Stimulated activated CD4-positive, alpha-beta T cell treated with anti-CD3 and anti-CD28 coated beads, Interleukin-2, amount 100 ng/mL, for 48 hours (primary cell): Measurements from ENCODE around the gene COG5.

Source experiments
- DNase-seq, 2 donors: peaks; one replicate each; pipeline ENCODE4 v3.0.0-alpha.2; 2020

The COG5 gene

DNA sequence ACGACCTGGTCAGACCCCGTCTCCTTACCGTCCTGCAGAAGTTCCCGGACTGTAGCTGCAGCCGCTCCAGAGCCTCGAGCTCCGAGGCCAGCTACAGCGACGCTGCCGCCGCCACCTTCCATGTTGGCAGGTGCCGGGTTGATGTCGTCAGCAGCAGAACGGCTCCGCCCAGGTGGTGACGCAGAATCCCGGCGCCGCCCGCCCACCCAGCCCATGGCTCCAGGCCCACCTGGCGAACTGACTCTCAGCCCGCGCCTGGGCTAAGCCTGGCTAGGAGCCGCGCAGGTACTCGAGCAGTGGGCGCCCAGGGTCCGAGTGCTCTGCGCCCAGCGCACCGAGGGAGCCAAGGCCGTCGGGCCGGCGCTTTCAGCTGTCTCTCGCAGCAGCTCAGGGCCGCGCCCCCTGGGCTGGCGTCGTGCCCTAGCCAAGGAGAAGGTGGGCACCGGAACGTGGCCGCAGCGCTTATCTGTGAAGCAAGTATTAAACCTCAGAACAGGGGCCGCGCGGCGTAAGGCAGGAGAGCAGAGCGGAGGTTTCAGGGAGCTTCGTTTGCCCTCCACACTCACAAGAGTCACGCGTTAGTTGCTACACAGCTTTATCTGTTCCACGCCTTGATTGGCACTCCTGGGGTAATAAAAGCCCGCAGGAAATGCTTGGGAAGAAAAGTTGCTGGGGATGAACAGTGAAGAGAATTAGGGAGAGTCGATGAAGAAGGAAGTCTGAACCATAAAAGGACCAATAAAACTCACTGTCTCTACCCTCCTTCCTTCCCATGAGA, at the start of gene COG5, which contains the start of gene DUS4L:
Gene COG5 (minus strand): TSS at position 146 of the 778 bp plus-strand sequence. CDS start 24 bp downstream, at position 122.
Gene DUS4L (plus strand): TSS at position 197 of the 778 bp plus-strand sequence. CDS start 3,100 bp downstream, outside the sequence.
- peak; percentile 70 to 77 for DNase-seq

DNA sequence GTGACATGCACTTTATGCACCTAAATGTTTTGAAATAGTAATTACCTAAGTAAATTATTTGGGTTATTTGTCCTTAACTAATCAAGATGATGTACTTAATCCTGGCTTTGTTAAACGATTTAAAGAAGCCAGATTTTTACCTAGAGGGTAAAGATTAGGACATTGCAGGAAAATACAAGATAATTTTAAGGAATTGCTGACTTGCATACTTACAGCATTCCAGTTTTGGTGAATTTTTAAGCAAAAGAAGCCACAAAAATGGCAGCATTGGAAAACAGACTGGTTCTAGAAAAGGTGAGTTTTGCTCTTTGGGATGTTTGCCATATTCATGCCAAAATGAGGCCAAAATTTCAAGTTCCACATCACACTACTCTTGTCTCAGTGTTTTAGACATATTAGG, 49.7 kb upstream of the COG5 start:
- no peak for DNase-seq

DNA sequence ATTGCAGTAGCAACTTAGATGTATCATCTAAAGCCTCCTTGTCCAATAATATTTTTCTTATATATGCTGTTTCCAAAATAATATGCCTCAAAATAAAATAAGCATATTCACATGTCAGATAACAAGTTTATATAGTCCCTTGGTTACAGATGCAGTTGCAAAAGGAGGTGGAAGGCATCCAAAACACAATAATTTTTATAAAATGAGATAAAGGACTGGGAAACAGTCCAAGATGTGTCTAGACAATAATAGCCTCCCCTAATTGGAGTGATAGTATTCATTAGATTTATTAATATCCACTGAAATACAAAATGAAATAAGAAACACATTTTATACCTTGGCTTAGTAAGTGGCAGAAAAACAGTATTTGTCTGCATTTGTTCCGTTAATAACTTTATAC, 46.6 kb upstream of the COG5 start:
- DNase-seq, result no peak

DNA sequence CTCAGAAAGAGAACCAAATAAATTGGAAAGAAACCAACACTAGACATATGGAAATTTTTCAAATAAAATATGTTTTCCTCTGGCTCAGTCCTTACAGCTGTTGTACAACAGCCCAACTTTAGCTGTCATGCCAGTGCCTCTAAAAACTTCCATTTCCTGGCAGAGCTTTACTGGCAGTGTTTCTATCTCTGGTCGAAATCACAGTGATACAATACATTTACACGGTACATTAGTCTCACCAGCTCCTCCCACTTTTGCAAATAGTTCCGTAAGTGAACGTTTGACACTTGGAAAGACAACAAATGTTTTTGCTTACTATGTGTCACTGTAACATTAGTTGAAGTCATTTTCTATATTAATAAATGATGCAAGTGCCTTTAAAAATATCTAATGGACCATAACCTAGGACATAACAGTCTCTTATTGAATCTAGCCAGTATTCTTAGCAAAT, 46.1 kb upstream of the COG5 start:
- no peak for DNase-seq

DNA sequence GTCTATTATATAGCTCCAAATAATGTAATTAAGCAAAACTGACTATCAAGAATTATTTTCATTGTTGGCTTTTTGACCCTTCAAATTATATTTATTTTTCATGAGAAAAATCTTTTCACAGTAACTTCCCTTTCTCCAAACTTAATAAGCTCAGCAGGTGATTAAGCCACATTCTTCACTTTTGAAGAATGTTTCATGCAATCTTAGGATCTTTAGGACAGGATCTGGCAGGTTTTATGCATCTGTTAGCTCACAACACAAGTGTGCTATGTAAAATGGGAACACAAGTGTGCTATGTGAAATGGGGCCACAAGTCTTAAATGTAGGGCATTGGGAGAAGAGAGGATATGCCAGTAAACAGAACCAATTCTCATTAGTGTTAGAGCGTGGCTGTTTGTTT, 42.6 kb upstream of the COG5 start:
- DNase-seq, result no peak

DNA sequence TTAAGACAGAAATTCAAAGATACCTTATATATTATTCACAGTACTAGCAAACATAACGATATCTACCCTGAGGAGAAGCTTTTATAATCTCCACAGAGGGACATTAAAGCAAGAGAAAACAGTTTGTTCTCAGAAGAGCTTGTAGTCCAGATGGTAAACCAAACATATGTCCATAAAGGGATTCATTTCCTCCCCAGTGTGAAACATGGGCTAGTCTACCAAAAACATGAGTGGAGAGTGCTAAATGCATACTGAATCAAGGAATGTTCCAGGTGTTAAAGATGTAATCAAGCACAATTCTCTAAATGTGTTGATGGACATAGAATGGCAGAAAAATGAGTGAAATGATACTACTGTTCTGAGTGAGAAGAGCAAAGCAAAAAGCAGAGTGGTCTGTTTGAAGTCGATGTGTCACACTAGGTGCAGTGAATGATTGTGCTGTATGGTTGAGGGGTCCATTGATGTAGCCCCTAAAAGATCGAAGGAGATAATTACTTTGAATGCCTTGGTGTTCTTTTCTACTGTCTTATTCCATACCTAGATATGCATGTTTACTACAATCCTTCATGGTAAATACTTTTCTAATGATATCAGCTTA, 41.6 kb upstream of the COG5 start:
- no peak for DNase-seq

DNA sequence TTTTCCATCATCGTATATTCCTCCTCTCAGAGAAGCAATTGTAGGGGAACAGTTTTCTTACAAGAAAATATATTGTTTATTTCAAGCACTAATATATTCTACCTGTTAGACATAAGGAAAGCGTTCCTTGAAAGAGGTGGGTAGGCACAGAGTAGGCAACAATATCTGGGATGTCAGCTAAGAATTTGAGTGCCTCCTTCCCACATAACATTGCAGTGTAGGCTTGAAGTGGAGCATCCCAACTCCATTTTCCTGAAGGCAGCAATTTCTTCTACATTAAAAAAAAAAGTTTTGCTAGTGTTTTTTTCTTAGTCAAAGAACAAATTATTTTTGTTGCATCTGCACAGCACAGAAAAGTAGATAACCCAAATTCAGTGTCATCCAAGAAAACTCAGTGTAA, 37.1 kb upstream of the COG5 start:
- no peak for DNase-seq

DNA sequence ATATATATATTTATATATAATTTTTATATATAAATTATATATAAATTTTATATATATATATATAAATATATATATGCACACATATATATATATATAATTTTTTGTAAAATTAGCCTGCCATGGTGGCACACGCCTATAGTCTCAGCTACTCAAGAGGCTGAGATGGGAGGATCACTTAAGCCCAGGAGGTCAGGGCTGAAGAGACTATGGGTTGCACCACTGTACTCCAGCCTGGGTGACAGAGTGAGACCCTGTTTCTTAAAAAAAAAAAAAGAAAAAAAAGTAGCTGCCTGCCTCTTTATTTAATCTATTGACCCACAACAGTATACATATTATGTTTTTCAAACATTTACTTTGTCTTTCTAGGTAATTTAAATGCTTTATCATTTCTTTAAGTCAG, 35.5 kb upstream of the COG5 start:
- DNase-seq, result no peak

DNA sequence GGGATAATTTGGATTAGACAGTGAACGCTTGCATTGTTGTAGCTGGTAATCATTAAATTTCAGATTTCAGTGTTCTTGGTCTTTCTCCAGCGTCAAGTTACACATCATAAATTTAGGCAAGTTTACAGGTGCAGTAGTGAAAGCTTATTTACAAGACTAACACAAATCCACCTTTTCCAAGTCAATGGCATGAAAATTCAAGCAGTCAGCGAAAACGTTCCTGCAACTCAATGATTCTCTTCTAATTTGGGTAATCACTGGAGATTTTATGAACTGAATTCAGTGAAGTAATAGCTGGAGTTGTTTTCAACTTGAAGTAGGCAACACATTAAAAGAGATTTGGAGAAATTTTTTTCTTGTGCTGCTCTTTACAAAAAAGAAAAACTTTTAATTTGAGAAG, 34.2 kb upstream of the COG5 start:
- DNase-seq, result no peak

DNA sequence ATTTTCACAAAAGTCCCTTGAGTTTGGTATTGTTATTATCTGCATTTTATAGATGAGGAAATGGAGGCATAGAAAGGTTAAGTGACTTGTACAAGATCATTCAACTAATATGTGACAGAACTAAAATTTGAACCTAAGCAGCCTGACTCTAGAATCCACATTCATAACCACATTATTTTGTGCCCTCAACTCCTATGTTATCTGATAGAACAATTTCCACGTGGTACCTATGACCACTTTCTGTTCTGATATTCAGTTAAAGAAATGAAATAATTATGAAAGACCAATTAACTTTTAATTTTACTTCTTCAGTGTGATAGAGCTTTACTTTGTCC, 33.8 kb upstream of the COG5 start:
- DNase-seq, result no peak

DNA sequence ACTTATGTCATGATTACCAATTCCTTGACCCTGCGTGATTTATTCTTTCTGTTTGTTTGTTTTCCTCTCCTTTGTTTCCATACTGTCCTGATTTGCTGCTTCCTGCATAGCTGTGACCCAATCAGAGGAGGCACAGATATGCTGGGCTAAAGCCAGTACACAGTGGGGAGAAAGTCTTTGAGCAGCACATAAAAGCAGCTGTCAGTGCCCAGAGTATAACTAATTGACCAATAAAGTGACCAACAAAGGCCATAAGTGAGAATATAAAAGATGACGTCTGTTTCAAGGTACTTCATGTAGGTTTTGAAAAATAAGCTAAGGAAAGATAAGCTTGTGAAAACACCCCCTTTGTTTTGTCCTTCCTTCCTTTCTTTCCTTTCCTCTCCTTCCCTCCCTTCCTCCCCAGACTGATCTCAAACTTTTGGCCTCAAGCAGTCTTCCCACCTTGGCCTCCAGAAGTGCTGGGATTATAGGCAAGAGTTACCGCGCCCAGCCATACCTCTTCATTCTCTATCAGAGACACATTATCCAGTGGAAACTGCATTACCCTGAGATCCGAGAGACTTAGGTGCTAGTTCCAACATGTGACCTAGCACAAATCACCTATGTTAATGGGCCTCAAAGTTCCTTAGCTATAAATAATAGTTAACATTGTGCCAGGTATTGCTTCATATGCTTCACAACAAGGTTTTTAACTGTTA, 33.3 kb upstream of the COG5 start:
- no peak for DNase-seq

DNA sequence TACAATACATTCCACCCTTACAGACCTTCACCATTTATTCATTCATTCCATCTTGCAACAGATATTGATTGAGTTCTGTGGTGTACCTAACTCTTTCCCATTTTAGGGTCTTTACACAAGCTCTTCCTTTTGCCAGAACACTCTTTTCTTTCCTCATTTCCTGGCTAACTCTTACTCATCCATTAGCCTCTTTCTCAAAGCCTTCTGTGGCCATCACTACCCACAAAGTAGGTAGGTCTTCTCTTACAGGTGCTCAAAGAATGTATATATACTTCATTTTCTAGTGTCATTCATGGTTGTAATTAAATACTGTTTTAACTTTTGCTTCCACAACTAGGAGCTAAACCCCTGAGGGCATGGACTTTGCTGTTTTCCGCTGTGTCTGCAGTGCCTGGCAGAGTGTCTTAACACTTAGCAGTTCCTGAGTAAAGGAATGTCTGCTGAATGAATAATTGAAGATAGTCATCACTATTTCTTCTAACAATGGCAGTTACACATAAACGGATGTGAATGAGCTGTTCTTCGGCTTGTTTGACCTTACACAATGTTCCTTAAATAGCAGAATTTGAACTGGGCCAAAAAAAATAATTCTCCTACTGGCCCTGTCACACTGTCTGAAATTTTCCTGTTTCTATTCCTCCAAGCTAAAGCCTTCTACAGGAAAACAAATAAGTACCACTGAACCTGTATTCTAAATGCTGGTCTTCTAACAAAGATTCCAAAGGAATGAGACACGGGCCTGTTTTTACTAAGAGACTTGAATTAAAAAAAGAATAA, 31.4 kb upstream of the COG5 start:
- DNase-seq, result no peak

DNA sequence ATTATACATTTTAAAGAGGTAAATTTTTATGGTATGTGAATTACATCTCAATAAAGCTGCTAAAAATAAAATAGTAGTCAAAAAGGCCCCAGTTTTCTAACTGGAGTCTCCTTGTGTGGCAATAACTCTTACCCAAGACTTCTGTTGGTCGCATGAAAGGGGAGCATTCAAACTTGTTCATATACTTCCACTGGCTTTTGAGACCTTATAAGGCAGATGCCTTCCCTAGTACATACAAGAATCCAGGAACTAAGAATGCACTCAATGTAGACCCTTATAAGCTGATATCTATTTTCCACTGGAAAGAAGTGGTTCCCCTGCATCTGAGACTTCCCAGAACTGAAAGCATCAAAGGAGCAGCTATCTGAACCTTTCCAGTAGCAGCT, 29.3 kb upstream of the COG5 start:
- DNase-seq, result no peak

DNA sequence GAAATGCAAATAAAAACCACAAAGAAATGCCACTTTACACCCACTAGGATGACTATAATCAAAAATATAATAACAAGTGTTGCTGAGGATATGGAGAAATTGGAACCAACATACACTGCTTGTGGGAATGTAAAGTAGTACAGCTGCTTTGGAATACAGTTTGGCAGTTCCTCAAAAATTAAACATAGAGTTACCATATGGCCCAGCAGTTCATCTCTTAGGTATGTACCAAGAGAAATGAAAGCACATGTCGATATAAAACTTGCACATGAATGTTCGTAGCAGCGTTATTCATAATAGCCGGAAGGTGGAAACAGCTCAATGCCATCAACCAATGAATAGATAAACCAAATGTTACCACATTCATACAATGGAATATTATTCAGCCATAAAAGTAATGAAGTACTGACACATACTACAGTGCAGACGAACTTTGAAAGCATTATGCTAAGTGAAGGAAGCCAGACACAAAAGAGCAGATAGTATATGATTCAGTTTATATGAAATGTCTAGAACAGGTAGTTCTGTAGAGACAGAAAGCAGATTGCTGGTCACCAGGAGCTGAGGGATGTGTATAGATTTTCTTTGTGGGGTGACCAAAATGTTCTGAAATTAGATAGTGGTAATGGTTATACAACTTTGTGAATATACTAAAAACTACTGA, 28.8 kb upstream of the COG5 start:
- no peak for DNase-seq

DNA sequence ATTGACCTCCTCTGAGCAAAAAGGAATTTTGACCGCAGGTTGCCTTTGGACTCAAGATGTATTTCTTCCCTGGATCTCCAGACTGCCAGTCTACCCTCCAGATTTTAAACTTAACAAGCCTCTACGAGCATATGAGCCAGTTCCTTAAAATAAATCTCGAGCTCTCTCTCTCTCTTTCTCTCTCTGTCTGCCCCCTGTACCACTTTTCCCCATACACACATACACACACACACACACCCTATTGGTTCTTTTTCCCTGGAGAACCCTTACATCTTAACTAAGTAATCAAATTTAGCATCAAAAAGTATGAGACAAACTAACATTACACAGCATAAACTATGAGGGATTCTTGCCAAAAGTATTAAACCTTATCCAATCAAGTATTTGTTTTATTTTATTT, 27.7 kb upstream of the COG5 start:
- DNase-seq, result no peak

DNA sequence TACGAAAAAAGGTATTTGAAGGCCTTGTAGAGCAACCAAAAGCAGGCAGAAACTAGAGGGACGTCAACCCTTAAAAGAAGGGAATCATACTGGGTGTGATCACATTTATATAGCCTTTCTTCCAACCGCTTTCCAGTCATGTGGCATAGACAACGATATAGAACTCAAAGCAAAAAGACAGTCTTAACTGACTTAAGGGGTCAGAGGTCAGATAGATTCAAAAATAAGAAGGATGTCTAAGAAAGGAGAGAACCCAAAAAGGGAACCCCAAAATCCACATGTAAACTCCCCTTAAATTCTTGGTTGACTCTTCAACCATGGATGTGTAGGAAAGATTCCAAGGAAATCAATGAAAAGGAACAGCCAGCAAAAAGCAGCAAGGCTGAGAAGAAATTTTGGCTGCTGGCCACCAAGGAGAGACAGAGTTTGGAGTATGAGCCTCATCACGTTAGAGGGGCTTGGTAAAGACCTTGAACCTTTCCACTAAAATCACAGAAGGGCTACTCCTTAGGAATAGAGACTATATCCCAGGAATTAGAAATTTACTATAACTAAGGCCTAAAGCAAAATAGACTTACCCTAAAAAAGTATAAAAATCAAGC, 24.9 kb upstream of the COG5 start:
- no peak for DNase-seq

DNA sequence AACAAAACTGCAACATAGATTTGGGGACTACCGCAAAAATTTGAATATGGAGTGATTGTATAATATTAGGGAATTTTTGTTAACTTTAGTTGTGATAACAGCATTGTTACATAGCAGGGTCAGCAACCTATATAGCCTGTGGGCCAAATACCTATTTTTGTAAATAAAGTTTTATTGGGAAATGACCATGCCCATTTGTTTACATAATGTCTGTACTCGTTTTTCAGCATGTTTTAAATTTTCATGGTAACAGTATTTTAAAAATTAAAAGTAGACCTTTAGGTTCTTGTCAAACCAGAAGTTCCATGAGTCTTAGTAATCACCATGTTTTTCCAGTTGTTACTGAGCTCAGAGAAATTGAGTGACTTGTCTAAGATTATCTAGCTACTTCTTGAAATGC, 21.0 kb upstream of the COG5 start:
- DNase-seq, result no peak

DNA sequence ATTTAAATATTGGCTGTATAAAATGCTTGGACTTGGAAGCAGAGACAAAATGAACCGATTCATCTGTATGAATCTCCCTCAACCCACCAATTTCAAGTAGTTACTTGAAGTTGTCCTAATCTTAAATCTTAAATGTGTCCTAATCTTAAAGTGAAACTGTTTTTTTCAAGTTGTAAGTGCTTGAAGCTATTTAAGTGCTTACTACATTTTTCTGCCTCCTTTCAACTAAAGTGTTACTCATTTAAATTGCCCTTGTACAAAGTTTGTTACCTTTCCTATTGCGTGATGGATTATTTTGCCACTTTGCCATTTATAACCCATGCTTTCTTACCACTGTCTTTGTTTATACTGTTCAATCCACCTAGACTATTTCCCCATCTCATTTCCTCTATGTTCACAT, 19.2 kb upstream of the COG5 start:
- DNase-seq, result no peak

DNA sequence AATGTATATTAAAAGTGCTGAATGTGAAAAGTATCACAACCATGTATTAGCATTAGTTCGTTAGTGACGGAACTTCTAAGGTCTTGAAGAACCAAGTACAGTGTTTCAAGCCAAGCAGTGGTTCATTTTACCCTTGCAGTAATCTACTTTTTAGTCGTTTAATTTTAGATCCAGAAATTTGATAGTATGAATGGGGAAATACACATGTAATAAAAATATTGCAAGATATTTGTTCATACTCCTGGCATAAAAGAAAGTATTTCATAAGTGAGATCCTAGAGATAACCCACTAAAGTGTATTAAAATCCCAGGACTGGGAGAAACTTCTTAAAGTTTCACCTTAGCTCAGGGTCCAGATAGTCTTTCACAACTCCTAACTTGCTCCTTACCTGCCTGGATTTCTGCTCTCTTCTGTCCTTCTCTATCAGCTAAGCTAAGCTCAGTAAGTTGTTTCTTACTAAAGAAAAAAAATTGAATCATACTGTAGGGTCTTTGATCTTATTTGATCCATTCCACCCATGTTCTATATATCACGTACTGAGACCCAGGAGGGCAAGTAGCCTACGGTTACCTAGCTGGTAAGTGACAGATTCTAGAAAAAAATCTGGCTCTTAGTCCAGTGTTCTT, 17.8 kb upstream of the COG5 start:
- DNase-seq, result no peak

DNA sequence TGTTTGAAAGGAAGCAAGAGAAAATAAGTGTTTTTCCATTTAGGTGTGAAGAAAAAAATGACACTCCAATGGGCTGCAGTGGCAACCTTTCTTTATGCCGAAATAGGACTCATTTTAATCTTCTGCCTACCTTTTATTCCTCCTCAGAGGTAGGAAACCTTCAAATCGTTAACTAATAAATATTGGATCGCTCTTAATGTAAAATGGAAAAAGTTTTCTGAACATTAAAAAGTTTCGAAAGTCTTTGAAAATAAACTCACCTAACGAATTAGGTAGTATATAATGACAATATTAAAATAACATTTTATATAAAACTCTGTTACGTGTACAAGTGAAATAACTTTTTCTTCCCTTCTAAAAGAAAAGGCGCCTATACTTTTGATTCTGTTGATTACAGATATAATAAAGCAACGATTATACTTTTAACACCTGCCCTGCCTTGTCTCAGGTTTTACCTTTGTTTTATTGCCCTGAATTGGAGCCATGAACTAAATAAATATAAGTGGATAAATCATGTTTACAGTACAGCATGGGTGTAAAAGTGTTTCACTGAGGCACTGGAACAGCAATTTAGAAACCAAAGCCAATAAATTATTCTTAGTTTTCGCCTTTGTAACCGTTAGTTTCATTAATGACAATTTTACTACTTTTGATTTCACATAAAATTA, 17.1 kb upstream of the COG5 start:
- DNase-seq, result no peak
